22Rv1 (cell line): Measurements from ENCODE around the gene MIDN.
A peak's percentile ranks its signal among the peaks of the same experiment; 100 is the strongest.

Source experiments
- CTCF ChIP-seq: fragments of 450-650 bp; IDR thresholded peaks from 2 replicates; pipeline ENCODE4 v1.5.1; 2017; ENCODE audit warnings: mild to moderate bottlenecking
- ZFX ChIP-seq: fragments of 450-650 bp; IDR thresholded peaks from 2 replicates; pipeline ENCODE4 v1.6.1; 2017; ENCODE audit warnings: antibody characterized with exemption, borderline replicate concordance

- peak; percentile 65 for TF ChIP-seq CTCF
- TF ChIP-seq ZFX, result no peak
These were observed 3.5 kb upstream of the MIDN start for GRCh38 chr19:1244693-1245451.
